GM12873 (cell line): ENCODE results near the gene NT5DC1.
A peak's percentile ranks its signal among the peaks of the same experiment; 100 is the strongest.

Source experiments
- TF ChIP-seq, protein P1 (sequence below): IDR thresholded peaks from 2 replicates; pipeline ENCODE4 v1.5.1; 2012; ENCODE audit warnings: low read depth, mild to moderate bottlenecking, moderate library complexity, low read length, control low read depth; ENCODE audit not compliant: insufficient read depth; ENCODE audit errors: missing control alignments

The NT5DC1 gene

GRCh38 chr6:116090251-116090650 lies 10.4 kb upstream of the NT5DC1 start:
- TF ChIP-seq, protein P1, sequence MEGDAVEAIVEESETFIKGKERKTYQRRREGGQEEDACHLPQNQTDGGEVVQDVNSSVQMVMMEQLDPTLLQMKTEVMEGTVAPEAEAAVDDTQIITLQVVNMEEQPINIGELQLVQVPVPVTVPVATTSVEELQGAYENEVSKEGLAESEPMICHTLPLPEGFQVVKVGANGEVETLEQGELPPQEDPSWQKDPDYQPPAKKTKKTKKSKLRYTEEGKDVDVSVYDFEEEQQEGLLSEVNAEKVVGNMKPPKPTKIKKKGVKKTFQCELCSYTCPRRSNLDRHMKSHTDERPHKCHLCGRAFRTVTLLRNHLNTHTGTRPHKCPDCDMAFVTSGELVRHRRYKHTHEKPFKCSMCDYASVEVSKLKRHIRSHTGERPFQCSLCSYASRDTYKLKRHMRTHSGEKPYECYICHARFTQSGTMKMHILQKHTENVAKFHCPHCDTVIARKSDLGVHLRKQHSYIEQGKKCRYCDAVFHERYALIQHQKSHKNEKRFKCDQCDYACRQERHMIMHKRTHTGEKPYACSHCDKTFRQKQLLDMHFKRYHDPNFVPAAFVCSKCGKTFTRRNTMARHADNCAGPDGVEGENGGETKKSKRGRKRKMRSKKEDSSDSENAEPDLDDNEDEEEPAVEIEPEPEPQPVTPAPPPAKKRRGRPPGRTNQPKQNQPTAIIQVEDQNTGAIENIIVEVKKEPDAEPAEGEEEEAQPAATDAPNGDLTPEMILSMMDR, result no peak

DNA sequence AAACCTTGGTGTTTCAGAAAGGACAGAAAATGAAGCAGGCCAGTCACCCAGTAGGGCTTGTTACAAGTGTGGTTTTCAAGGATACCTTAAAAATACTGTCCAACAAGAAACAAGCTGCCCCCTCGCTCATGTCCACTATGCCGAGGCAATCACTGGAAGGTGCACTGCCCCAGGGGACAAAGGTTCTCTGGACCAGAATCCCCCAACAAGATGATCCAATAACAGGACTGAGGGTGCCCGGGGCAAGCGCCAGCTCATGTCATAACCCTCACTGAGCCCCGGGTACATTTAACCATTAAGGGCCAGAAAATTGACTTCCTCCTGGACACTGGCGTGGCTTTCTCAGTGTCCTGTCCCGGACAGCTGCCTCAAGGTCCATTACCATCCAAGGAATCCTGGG lies 6.6 kb upstream of the NT5DC1 start:
- TF ChIP-seq, protein P1, result no peak

- TF ChIP-seq, protein P1, result peak; percentile 5
These were observed 3.5 kb upstream of the NT5DC1 start for GRCh38 chr6:116096979-116097816.

DNA sequence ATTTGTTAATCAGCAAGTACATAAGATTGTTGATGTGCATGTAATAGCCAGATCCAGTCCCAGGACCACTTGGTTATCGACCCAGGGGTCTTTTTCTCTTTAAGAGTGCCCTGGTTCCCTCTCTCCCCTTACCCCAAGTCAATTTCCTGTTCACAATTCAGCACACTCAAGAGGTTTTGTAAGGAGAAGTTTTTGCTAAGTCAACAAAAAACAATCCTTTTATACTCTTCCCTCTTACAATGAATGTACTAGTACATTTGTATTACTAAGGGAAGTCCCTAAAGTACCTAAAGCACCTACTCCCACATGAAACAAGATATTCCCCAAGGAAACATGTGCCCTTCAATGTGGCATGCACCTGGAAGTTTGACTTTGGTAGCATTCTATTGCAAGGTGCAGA lies 1.6 kb upstream of the NT5DC1 start:
- TF ChIP-seq, protein P1, result no peak

DNA sequence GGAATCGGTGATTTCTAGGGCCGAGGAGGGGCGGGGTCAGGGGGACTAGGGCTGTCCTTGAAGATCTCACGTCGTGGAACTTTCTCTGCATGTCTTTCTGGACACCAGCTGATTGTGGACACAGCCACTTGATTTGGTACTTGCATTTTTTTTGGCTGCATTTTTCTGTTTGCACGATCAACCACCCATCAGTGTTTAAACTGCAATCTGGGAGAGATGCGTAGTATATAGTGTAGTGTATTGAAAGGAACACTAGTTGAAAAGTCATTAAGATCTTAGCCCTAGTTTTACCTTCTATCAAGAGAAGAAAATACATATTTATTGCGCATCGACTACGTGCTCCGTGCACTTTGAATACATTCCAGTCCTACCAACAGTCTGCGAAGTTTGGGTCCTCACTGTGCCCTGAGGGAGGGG lies 657 bp downstream of the NT5DC1 start:
- TF ChIP-seq, protein P1, result no peak

- TF ChIP-seq, protein P1, result no peak
These were observed 1.1 kb downstream of the NT5DC1 start for GRCh38 chr6:116101790-116102189.

- TF ChIP-seq, protein P1, result no peak
These were observed 2.2 kb downstream of the NT5DC1 start for GRCh38 chr6:116102873-116103272.
